Liver (tissue), 3 donors: ENCODE results near the gene AGTR2.

Experiments
- CTCF ChIP-seq: fragments of 150-350 bp; IDR thresholded peaks from 2 replicates; pipeline ENCODE4 v1.5.1; 2017; ENCODE audit warnings: improper control_type of control experiment, low read depth, low read length; ENCODE audit not compliant: missing input control
- GABPA ChIP-seq, 2 donors: IDR thresholded peaks in 1 of 2; conservative IDR thresholded peaks in 1 of 2; 2 replicates each; pipeline ENCODE4 v1.6.1; 2016; ENCODE audit warnings: antibody characterized with exemption in 2 of 2, mild to moderate bottlenecking in 1 of 2, moderate library complexity in 1 of 2
- HNF4A ChIP-seq, 2 donors: conservative IDR thresholded peaks; 2 replicates each; pipeline ENCODE4 v1.6.1; 2016; ENCODE audit warnings: antibody characterized with exemption in 2 of 2, mild to moderate bottlenecking in 2 of 2
- HNF4G ChIP-seq: IDR thresholded peaks from 2 replicates; pipeline ENCODE4 v1.6.1; 2016; ENCODE audit warnings: antibody characterized with exemption
- JUND ChIP-seq, 2 donors: IDR thresholded peaks; 2 replicates each; pipeline ENCODE4 v1.6.1; 2016; ENCODE audit warnings: antibody characterized with exemption in 2 of 2
- MAX ChIP-seq: IDR thresholded peaks from 2 replicates; pipeline ENCODE4 v1.6.1; 2016; ENCODE audit warnings: antibody characterized with exemption
- RAD21 ChIP-seq, 2 donors: IDR thresholded peaks; 2 replicates each; pipeline ENCODE4 v1.6.1; 2016; ENCODE audit warnings: antibody characterized with exemption in 2 of 2, mild to moderate bottlenecking in 2 of 2
- REST ChIP-seq: IDR thresholded peaks from 2 replicates; pipeline ENCODE4 v1.6.1; 2016; ENCODE audit warnings: antibody characterized with exemption, mild to moderate bottlenecking
- RXRA ChIP-seq, 2 donors: IDR thresholded peaks; 2 replicates each; pipeline ENCODE4 v1.6.1; 2017 to 2018; ENCODE audit warnings: antibody characterized with exemption in 2 of 2, mild to moderate bottlenecking in 1 of 2
- SP1 ChIP-seq: IDR thresholded peaks from 2 replicates; pipeline ENCODE4 v1.6.1; 2018; ENCODE audit warnings: antibody characterized with exemption, mild to moderate bottlenecking
- YY1 ChIP-seq: IDR thresholded peaks from 2 replicates; pipeline ENCODE4 v1.6.1; 2016; ENCODE audit warnings: antibody characterized with exemption, mild to moderate bottlenecking
- ZBTB33 ChIP-seq: IDR thresholded peaks from 2 replicates; pipeline ENCODE4 v1.6.1; 2016; ENCODE audit warnings: antibody characterized with exemption
- donor health status: healthy.
- donor health status: healthy.

- TF ChIP-seq CTCF (no peak), YY1 (no peak), GABPA (IDR thresholded peaks at IDR 0.05 in 1 of 2, conservative IDR thresholded peaks at IDR 0.05 in 1 of 2) (no peak), ZBTB33 (no peak), HNF4A (conservative IDR thresholded peaks at IDR 0.05) (no peak), JUND (IDR thresholded peaks at IDR 0.05) (no peak), MAX (no peak), RAD21 (IDR thresholded peaks at IDR 0.05) (no peak), RXRA (IDR thresholded peaks at IDR 0.05) (no peak), REST (no peak), HNF4G (no peak), SP1 (no peak)
Measured at GRCh38 chrX:116213262-116213661, 42.7 kb downstream of the AGTR2 start.
